ENCODE data around the gene TNS2. TPM values are rescaled to one million over a fixed set of nuclear protein-coding genes. Genes with fewer than 3 reads are reported as not detected.

The TNS2 gene
- total and polyA plus RNA-seq, 9 of the 15 experiments (the other 6 are each of a cell fraction or from before 2014, with no cell fraction given): 0.28 to 3.1 (median 1.2) TPM; not detected in 1

DNA sequence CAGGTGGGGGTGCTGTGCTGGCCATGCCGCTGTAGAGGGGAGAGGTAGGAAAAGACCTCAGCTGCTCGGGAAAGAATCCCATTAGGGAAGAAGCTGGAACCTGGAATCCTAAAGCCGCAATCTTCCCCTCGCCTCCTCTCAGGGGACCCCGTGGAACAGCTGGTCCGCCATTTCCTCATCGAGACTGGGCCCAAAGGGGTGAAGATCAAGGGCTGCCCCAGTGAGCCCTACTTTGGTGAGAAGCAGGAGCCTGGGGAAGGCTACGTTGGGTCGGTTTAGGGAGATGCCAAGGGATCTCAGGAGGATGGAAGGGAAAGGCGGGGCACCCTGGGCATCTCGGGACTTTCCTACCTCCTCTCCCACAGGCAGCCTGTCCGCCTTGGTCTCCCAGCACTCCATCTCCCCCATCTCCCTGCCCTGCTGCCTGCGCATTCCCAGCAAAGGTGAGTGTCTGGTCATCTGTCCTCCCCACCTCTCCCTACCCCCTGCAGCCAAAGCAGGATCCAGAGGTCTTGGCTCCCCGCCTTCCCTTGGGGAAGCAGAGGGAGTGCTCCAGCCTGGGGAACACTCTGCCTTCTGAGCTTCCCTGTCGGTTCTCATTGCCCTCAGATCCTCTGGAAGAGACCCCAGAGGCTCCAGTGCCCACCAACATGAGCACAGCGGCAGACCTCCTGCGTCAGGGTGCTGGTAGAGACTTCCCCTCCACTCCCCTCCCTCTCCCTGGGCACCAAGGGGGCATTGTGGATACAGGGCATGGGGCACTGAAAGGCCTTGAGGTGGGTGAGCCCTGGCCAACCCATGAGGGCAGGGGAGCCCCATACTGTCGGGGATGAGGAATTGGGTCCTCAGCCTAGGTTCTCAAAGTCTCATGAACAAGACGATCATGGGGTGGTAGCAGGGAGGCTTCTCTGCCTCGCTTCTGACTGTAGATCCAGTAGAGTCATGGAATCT lies 12.4 kb downstream of the TNS2 start (continued):
- TF ChIP-seq THAP7 (CRISPR knock-in tag; IDR thresholded peaks at IDR 0.05) (no peak), TSHZ1 (CRISPR knock-in tag; IDR thresholded peaks at IDR 0.05) (no peak), RBFOX2 (IDR thresholded peaks at IDR 0.05; ENCODE audit: low read depth, low read length) (0 out of 2 replicates have a peak, but pooled peaks have one; percentile 6), MCM5 (IDR thresholded peaks at IDR 0.05; ENCODE audit: low read depth) (no peak), ZNF263 (CRISPR knock-in tag; IDR thresholded peaks at IDR 0.05; ENCODE audit: borderline replicate concordance) (peak; percentile 51), ZBTB17 (CRISPR knock-in tag; IDR thresholded peaks at IDR 0.05) (no peak), ZNF583 (CRISPR knock-in tag; IDR thresholded peaks at IDR 0.05) (no peak)
